Spleen (tissue), 11 donors: Measurements from ENCODE around the gene ABCC3. TPM values are rescaled to one million over a fixed set of nuclear protein-coding genes. Genes with fewer than 3 reads are reported as not detected.

Source experiments
- DNase-seq: peaks from one replicate; pipeline ENCODE4 v3.0.0-alpha.2; 2020
- H3K27ac ChIP-seq, 8 donors: fragments of 200-600 bp; sonication (generic) in 7 of 8; 1 replicate in 4 of 8; 2 replicates in 4 of 8; pipeline versions ENCODE4 v1.5.0 to v1.8.0; 2016 to 2021; ENCODE audit warnings: inconsistent platforms in 4 of 8, mild to moderate bottlenecking in 4 of 8, moderate library complexity in 1 of 8
- H3K27me3 ChIP-seq, 7 donors: fragments of 200-600 bp; sonication (generic) in 6 of 7; replicated peaks in 1 of 7; 1 replicate in 4 of 7; 2 replicates in 3 of 7; pipeline versions ENCODE4 v1.5.0 to v1.8.0; 2016 to 2021; ENCODE audit warnings: inconsistent platforms in 3 of 7, mild to moderate bottlenecking in 1 of 7
- H3K36me3 ChIP-seq, 6 donors: fragments of 200-600 bp; sonication (generic) in 5 of 6; 1 replicate in 4 of 6; 2 replicates in 2 of 6; pipeline versions ENCODE4 v1.5.0 to v1.8.0; 2016 to 2021; ENCODE audit warnings: inconsistent platforms in 2 of 6
- H3K4me1 ChIP-seq, 6 donors: fragments of 200-600 bp; sonication (generic) in 5 of 6; 1 replicate in 3 of 6; 2 replicates in 3 of 6; pipeline versions ENCODE4 v1.5.0 to v1.8.0; 2016 to 2021; ENCODE audit warnings: inconsistent platforms in 3 of 6
- H3K4me3 ChIP-seq, 8 donors: fragments of 200-600 bp; sonication (generic) in 7 of 8; 1 replicate in 4 of 8; 2 replicates in 4 of 8; pipeline versions ENCODE4 v1.5.0 to v1.8.0; 2016 to 2021; ENCODE audit warnings: inconsistent platforms in 4 of 8, mild to moderate bottlenecking in 4 of 8, moderate library complexity in 2 of 8
- H3K9me3 ChIP-seq, 8 donors: fragments of 200-600 bp; sonication (generic) in 7 of 8; 1 replicate in 4 of 8; 2 replicates in 4 of 8; pipeline versions ENCODE4 v1.5.0 to v1.8.0; 2016 to 2021; ENCODE audit warnings: inconsistent platforms in 4 of 8
- CTCF ChIP-seq, 11 experiments: fragments of 200-600 bp in 7 of 11; fragments of 450-650 bp in 4 of 11; sonication (generic) in 4 of 11; IDR thresholded peaks in 8 of 11; conservative IDR thresholded peaks in 3 of 11; 1 replicate in 7 of 11; 2 replicates in 4 of 11; pipeline versions ENCODE4 v1.4.0 to v1.8.0; 2016 to 2021; ENCODE audit warnings: antibody characterized with exemption in 11 of 11, inconsistent platforms in 4 of 11, mild to moderate bottlenecking in 1 of 11
- POLR2A ChIP-seq, 3 donors: fragments of 450-650 bp; IDR thresholded peaks; one replicate each; pipeline ENCODE4 v1.5.1; 2017; ENCODE audit warnings: antibody characterized with exemption in 3 of 3, mild to moderate bottlenecking in 1 of 3
- POLR2AphosphoS5 ChIP-seq, 3 donors: sonication (generic); formaldehyde crosslinking; IDR thresholded peaks; one replicate each; pipeline ENCODE4 v1.5.1; 2017; ENCODE audit warnings: antibody characterized with exemption in 3 of 3
- WGBS, 5 donors: extraction: QIAGEN DNeasy Blood & Tissue Kit in 3 of 5; methylation state at CpG; one replicate each; pipeline versions ENCODE4 v1.1.5 to v1.1.7; 2013 to 2018; 5-methylcytosine and 5-hydroxymethylcytosine counted together
- intact Hi-C: fragments of 100-400 bp; cut with DNase I; formaldehyde crosslinking; loops from one replicate; pipeline ENCODE4 v1.15.0; 2023; ENCODE audit warnings: low total_unique reads
- polyA plus RNA-seq, 3 donors: library from polyadenylated mRNA; stranded (reverse); fragments of 200-250 nt; gene quantifications; one replicate each; pipeline ENCODE4 v1.2.1, GENCODE V29; 2013
- total RNA-seq, 7 donors: library from RNA; depleted of rRNA in 3 of 7; stranded (reverse); fragments of >200 nt in 3 of 7; fragmentation: NEBNext Ultra II Directional in 4 of 7; extraction: Animal tissue kit (Norgen Biotek cat#: 25700) in 4 of 7; gene quantifications; one replicate each; pipeline versions ENCODE4 v1.1.0 to v1.2.1, GENCODE V29; 2016 to 2021
- donor health status: healthy with polysubstance abuse.
- donor health status: DM: no; HTN: no; CAD: no; lungs with moderate emphysema.
- donor health status: DM: no; HTN: no; CAD: no.
- donor health status: Bipolar disorder and iron deficiency.
- donor health status: healthy.
- donor health status: DM: no; HTN: no; CAD: no.
- donor health status: DM: yes; HTN: yes; CAD: no.

Gene ABCC3
- total and polyA plus RNA-seq, 10 donors: 8.6 to 37.1 (median 30.0) TPM

- WGBS, 5 donors: 70 to 75% (median 72%) methylated on average over 10 of the region's 10 CpGs
- no peaks in the 10 kb centered on the region for H3K27me3 ChIP-seq
- H3K36me3 ChIP-seq: no peaks in the 10 kb centered on the region
- peaks cover 9 to 65% (median 38%) of the 10 kb centered on the region in 6 donors for H3K4me1 ChIP-seq
- no peak overlapping the region for H3K27ac ChIP-seq
- H3K4me3 ChIP-seq: no peak overlapping the region
- intact Hi-C loops: no loop called here
- TF ChIP-seq POLR2AphosphoS5 (IDR thresholded peaks at IDR 0.05) (no peak), POLR2A (IDR thresholded peaks at IDR 0.05) (no peak), CTCF (IDR thresholded peaks at IDR 0.05 in 8 of 11, conservative IDR thresholded peaks at IDR 0.05 in 3 of 11) (no peak)
- no peaks in the 10 kb centered on the region for H3K9me3 ChIP-seq
- no peak for DNase-seq
Observed at GRCh38 chr17:50663812-50664374, 29.2 kb downstream of the ABCC3 start.

GRCh38 chr17:50664788-50665458 is 30.2 kb downstream of the ABCC3 start:
- DNase-seq: no peak
- peaks cover 9 to 55% (median 32%) of the 10 kb centered on the region in 6 donors for H3K4me1 ChIP-seq
- H3K27ac ChIP-seq: no peak overlapping the region
- intact Hi-C loops: no loop called here
- H3K9me3 ChIP-seq: no peaks in the 10 kb centered on the region
- H3K27me3 ChIP-seq: no peaks in the 10 kb centered on the region
- no peak overlapping the region for H3K4me3 ChIP-seq
- WGBS, 5 donors: 86 to 94% (median 89%) methylated on average over 12 of the region's 12 CpGs
- H3K36me3 ChIP-seq: no peaks in the 10 kb centered on the region
- TF ChIP-seq POLR2AphosphoS5 (IDR thresholded peaks at IDR 0.05): no peak
- TF ChIP-seq CTCF (IDR thresholded peaks at IDR 0.05 in 8 of 11, conservative IDR thresholded peaks at IDR 0.05 in 3 of 11): no peak
- no peak for TF ChIP-seq POLR2A (IDR thresholded peaks at IDR 0.05)

- WGBS, 5 donors: 73 to 95% (median 81%) methylated on average over 5 of the region's 5 CpGs
- H3K36me3 ChIP-seq: no peaks in the 10 kb centered on the region
- no peak for TF ChIP-seq CTCF (IDR thresholded peaks at IDR 0.05 in 8 of 11, conservative IDR thresholded peaks at IDR 0.05 in 3 of 11)
- TF ChIP-seq POLR2A (IDR thresholded peaks at IDR 0.05): no peak
- TF ChIP-seq POLR2AphosphoS5 (IDR thresholded peaks at IDR 0.05): no peak
- H3K27me3 ChIP-seq: no peaks in the 10 kb centered on the region
- H3K4me1 ChIP-seq: peaks cover 7 to 46% (median 23%) of the 10 kb centered on the region in 6 donors
- H3K4me3 ChIP-seq: no peak overlapping the region
- intact Hi-C loops: no loop called here
- no peak for DNase-seq
- H3K27ac ChIP-seq: no peak overlapping the region
- H3K9me3 ChIP-seq: no peaks in the 10 kb centered on the region
Observed at GRCh38 chr17:50665838-50666237, 31.2 kb downstream of the ABCC3 start.

- Histone ChIP-seq H3K36me3 (no peaks in the 10 kb centered on the region), H3K27ac (no peak overlapping the region), H3K4me3 (no peak overlapping the region), H3K27me3 (no peaks in the 10 kb centered on the region), H3K4me1 (peaks cover 2 to 41% (median 20%) of the 10 kb centered on the region in 6 donors), H3K9me3 (no peaks in the 10 kb centered on the region)
- DNase-seq: no peak
- no peak for TF ChIP-seq POLR2AphosphoS5 (IDR thresholded peaks at IDR 0.05)
- no peak for TF ChIP-seq POLR2A (IDR thresholded peaks at IDR 0.05)
- TF ChIP-seq CTCF (IDR thresholded peaks at IDR 0.05 in 8 of 11, conservative IDR thresholded peaks at IDR 0.05 in 3 of 11): no peak
- 92 to 96% (median 95%) methylated on average over 8 of the region's 8 CpGs for WGBS, 5 donors
- intact Hi-C loops: no loop called here
Observed at GRCh38 chr17:50666316-50666715, 31.6 kb downstream of the ABCC3 start.
